Stomach (tissue), 4 donors: ENCODE measurements around the gene ZNF526.

ENCODE experiments used
- CTCF ChIP-seq, 7 experiments: fragments of 450-650 bp in 4 of 7; fragments of 200-600 bp in 3 of 7; sonication (generic) in 3 of 7; IDR thresholded peaks; one replicate each; pipeline ENCODE4 v1.5.1; 2016 to 2019; ENCODE audit warnings: antibody characterized with exemption in 7 of 7, control low read depth in 2 of 7, mild to moderate bottlenecking in 1 of 7
- EP300 ChIP-seq: sonication (generic); formaldehyde crosslinking; IDR thresholded peaks from one replicate; pipeline ENCODE4 v1.6.1; 2017; ENCODE audit warnings: antibody characterized with exemption
- POLR2A ChIP-seq, 4 donors: fragments of 450-650 bp; IDR thresholded peaks; one replicate each; pipeline ENCODE4 v1.6.1; 2016; ENCODE audit warnings: antibody characterized with exemption in 4 of 4, control low read depth in 2 of 4, mild to moderate bottlenecking in 1 of 4, moderate library complexity in 1 of 4
- POLR2AphosphoS5 ChIP-seq, 3 donors: sonication (generic); formaldehyde crosslinking; IDR thresholded peaks; one replicate each; pipeline ENCODE4 v1.6.1; 2016; ENCODE audit warnings: antibody characterized with exemption in 3 of 3

DNA sequence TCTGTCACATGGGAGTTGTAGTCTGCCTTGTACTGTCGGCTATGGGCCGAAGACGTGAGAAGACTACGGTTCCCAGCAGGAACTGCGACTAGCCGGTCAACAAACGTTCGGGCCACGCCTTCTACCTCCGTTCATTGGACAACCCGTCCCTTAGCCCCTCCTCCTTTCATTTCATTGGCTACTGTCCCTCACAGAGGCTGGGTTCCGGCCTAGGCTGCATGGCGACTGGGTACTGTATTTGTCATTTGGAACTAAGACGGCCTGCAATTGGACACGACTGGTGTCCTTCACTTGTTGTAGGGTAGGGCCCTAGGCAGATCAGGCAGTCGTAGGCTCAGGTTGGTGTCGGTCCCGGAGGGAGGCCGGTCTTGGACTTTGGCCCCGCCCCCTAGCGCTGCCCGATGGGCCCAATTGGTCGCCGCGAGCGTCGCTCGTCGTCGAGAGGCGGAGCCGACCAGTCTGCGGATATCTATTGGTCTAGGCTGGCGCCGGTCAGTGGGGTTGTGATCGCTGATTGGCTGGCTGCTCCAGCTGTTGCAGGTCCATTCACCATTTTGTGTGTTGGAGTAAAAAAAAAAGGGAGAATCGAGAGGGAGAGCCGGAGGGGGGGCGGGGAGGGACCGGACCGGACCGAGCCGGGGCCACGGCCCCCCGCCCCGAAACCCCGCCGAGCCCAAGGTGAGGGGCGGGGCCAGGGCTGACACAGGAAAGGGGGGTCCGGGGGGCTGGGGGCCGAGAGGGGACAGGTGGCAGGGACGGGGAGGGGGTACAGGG is 48.8 kb downstream of the ZNF526 start, which contains the start of gene CIC:
- no peak for TF ChIP-seq CTCF (IDR thresholded peaks at IDR 0.05)
- peak; percentile 3 to 35 (median 23) for TF ChIP-seq POLR2AphosphoS5 (IDR thresholded peaks at IDR 0.05)
- no peak for TF ChIP-seq EP300
- no peak for TF ChIP-seq POLR2A (IDR thresholded peaks at IDR 0.05)
